ENCODE data around the gene ACOT9. TPM values are rescaled to one million over a fixed set of nuclear protein-coding genes. Genes with fewer than 3 reads are reported as not detected.

ACOT9 gene
- total RNA-seq, 1 donor from 2014 or later: 52.7 TPM

DNA sequence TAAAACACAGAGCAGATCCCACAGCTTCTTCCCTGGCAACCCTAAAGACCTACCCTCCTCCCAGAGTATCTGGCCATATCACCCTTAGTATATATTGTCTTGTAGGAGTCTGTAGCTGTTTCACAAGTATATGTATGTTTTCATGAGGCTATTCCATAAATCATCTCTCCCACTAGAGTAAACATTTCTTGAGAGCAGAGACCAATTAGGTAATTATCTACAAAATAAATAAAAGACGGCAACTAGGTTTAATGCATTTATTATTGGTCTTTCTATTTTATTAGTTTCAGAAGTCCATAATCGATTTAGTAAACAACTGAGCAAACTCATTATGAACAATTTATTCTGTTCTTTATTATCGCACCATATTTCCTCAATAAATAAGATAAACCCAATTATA, 7.0 kb downstream of the ACOT9 start:
- Histone ChIP-seq H3K9me3 (ENCODE audit: low read depth) (no peaks in the 10 kb centered on the region), H2AFZ (replicated peaks) (no peak overlapping the region), H3K27me3 (no peaks in the 10 kb centered on the region), H3K9ac (no peak overlapping the region), H3K4me1 (no peaks in the 10 kb centered on the region), H3K79me2 (ENCODE audit: low read depth) (peaks cover 13% of the 10 kb centered on the region), H3K4me3 (no peak overlapping the region), H3K4me2 (no peak overlapping the region), H3K36me3 (no peaks in the 10 kb centered on the region), H4K20me1 (ENCODE audit: low read depth) (no peaks in the 10 kb centered on the region), H3F3A (ENCODE audit: low read depth) (no peaks in the 10 kb centered on the region), H3K27ac (no peak overlapping the region)
- no peak for TF ChIP-seq EZH2 (IDR thresholded peaks at IDR 0.05)
- no peak for TF ChIP-seq EZH2phosphoT487 (IDR thresholded peaks at IDR 0.05)
- TF ChIP-seq, protein P1, sequence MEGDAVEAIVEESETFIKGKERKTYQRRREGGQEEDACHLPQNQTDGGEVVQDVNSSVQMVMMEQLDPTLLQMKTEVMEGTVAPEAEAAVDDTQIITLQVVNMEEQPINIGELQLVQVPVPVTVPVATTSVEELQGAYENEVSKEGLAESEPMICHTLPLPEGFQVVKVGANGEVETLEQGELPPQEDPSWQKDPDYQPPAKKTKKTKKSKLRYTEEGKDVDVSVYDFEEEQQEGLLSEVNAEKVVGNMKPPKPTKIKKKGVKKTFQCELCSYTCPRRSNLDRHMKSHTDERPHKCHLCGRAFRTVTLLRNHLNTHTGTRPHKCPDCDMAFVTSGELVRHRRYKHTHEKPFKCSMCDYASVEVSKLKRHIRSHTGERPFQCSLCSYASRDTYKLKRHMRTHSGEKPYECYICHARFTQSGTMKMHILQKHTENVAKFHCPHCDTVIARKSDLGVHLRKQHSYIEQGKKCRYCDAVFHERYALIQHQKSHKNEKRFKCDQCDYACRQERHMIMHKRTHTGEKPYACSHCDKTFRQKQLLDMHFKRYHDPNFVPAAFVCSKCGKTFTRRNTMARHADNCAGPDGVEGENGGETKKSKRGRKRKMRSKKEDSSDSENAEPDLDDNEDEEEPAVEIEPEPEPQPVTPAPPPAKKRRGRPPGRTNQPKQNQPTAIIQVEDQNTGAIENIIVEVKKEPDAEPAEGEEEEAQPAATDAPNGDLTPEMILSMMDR (IDR thresholded peaks at IDR 0.05): no peak
- no peaks in the 10 kb centered on the region for H3K9me3 Mint-ChIP-seq
- no peak overlapping the region for H3K4me3 Mint-ChIP-seq
- no peak for DNase-seq (ENCODE audit: low spot score)
- H3K27ac Mint-ChIP-seq: no peak overlapping the region
- H3K4me1 Mint-ChIP-seq: no peaks in the 10 kb centered on the region
- no peaks in the 10 kb centered on the region for H3K36me3 Mint-ChIP-seq
- no peaks in the 10 kb centered on the region for H3K27me3 Mint-ChIP-seq (ENCODE audit: insufficient read depth, low read depth)

DNA sequence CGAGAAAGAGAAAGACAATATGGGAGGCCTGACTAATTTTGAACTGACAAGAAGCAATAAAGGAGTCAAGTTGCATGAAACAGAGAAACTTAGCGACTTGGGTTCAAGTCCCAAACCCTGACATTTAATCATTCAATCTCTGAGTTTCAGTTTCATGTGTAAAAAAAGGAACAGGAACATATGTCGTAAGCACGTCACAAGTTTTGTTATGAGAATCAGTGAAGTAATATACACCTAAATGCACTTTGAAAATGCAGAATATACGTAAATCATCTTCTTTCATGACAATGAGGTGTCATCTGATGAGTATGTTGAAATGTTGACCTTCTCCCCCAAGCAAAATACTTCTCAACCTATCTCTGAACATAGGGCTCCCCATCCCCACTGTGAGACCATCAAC, 10.4 kb downstream of the ACOT9 start:
- no peaks in the 10 kb centered on the region for H3K27me3 Mint-ChIP-seq (ENCODE audit: insufficient read depth, low read depth)

DNA sequence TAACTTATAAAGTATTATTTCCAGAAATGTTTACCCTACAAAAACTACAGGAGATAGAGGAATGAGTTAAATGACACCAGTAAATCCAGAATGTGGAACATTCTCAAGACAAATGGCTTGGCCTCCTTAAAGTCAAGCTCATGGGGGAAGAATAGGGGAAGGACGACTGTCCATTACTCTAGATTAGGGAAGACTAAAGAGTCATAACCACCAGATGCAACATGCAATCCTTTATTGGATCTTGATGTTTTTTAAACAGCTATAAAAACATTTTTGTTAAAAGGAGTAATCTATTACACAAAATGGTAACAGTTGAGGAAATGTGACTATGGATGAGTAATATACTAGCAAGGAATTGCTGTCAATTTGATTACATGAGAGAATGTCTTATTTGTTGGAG, 11.1 kb downstream of the ACOT9 start:
- H3K4me1 Mint-ChIP-seq: no peaks in the 10 kb centered on the region
- H3K79me2 ChIP-seq (ENCODE audit: low read depth): peaks cover 3% of the 10 kb centered on the region
- TF ChIP-seq EZH2 (IDR thresholded peaks at IDR 0.05) (no peak), EZH2phosphoT487 (IDR thresholded peaks at IDR 0.05) (no peak)
- TF ChIP-seq, protein P1 (IDR thresholded peaks at IDR 0.05): no peak
- no peak overlapping the region for H3K4me3 Mint-ChIP-seq
- no peaks in the 10 kb centered on the region for H3K9me3 Mint-ChIP-seq
- H3K4me1 ChIP-seq: no peaks in the 10 kb centered on the region
- H4K20me1 ChIP-seq (ENCODE audit: low read depth): no peaks in the 10 kb centered on the region
- DNase-seq (ENCODE audit: low spot score): no peak
- no peaks in the 10 kb centered on the region for H3K9me3 ChIP-seq (ENCODE audit: low read depth)
- H3K27ac Mint-ChIP-seq: no peak overlapping the region
- peaks cover 11% of the 10 kb centered on the region for H3K36me3 Mint-ChIP-seq
- no peaks in the 10 kb centered on the region for H3K27me3 ChIP-seq
- H3K36me3 ChIP-seq: no peaks in the 10 kb centered on the region
- no peak overlapping the region for H3K9ac ChIP-seq
- no peaks in the 10 kb centered on the region for H3K27me3 Mint-ChIP-seq (ENCODE audit: insufficient read depth, low read depth)
- H3K4me2 ChIP-seq: no peak overlapping the region
- H3K4me3 ChIP-seq: no peak overlapping the region
- no peak overlapping the region for H2AFZ ChIP-seq (replicated peaks)
- H3F3A ChIP-seq (ENCODE audit: low read depth): no peaks in the 10 kb centered on the region
- H3K27ac ChIP-seq: no peak overlapping the region

More for the DNA sequence above, 10.4 kb downstream of the ACOT9 start:
- Histone ChIP-seq H3K79me2 (ENCODE audit: low read depth) (peaks cover 9% of the 10 kb centered on the region), H3K36me3 (no peaks in the 10 kb centered on the region), H3K27me3 (no peaks in the 10 kb centered on the region), H3K9me3 (ENCODE audit: low read depth) (no peaks in the 10 kb centered on the region), H3K4me1 (no peaks in the 10 kb centered on the region), H3F3A (ENCODE audit: low read depth) (no peaks in the 10 kb centered on the region), H4K20me1 (ENCODE audit: low read depth) (no peaks in the 10 kb centered on the region), H3K4me3 (no peak overlapping the region), H3K4me2 (no peak overlapping the region), H3K27ac (no peak overlapping the region), H3K9ac (no peak overlapping the region), H2AFZ (replicated peaks) (no peak overlapping the region)
- TF ChIP-seq, protein P1 (IDR thresholded peaks at IDR 0.05): no peak
- TF ChIP-seq EZH2 (IDR thresholded peaks at IDR 0.05) (no peak), EZH2phosphoT487 (IDR thresholded peaks at IDR 0.05) (no peak)
- Mint-ChIP-seq H3K4me3 (no peak overlapping the region), H3K9me3 (no peaks in the 10 kb centered on the region), H3K36me3 (peaks cover 11% of the 10 kb centered on the region), H3K27ac (no peak overlapping the region), H3K4me1 (no peaks in the 10 kb centered on the region)
- DNase-seq (ENCODE audit: low spot score): no peak
